ENCODE data around the gene CAPN2.

The CAPN2 gene

GRCh38 chr1:223775711-223776074 lies 63.4 kb downstream of the CAPN2 start:
- no peak for DNase-seq (ENCODE audit: low read depth)
- no peak for TF ChIP-seq CTCF (IDR thresholded peaks at IDR 0.05; ENCODE audit: low read depth, low read length, missing control alignments)
- no peak overlapping the region for H3K4me3 ChIP-seq (ENCODE audit: low read depth, low read length)
- in situ Hi-C loops (cut with HindIII; ENCODE audit: low sequenced_read_pairs), result no loop called here

- no peak overlapping the region for H3K4me3 ChIP-seq (ENCODE audit: low read depth, low read length)
- no peak for TF ChIP-seq CTCF (IDR thresholded peaks at IDR 0.05; ENCODE audit: low read depth, low read length, missing control alignments)
- peak; percentile 45 for DNase-seq (ENCODE audit: low read depth)
- in situ Hi-C loops (cut with HindIII; ENCODE audit: low sequenced_read_pairs), result no loop called here
These were observed 63.9 kb downstream of the CAPN2 start for GRCh38 chr1:223776075-223776814.

GRCh38 chr1:223776826-223777454 lies 64.6 kb downstream of the CAPN2 start:
- TF ChIP-seq CTCF (IDR thresholded peaks at IDR 0.05; ENCODE audit: low read depth, low read length, missing control alignments), result no peak
- no peak overlapping the region for H3K4me3 ChIP-seq (ENCODE audit: low read depth, low read length)
- no peak for DNase-seq (ENCODE audit: low read depth)
- in situ Hi-C loops (cut with HindIII; ENCODE audit: low sequenced_read_pairs), result no loop called here

GRCh38 chr1:223780318-223780717 lies 68.0 kb downstream of the CAPN2 start:
- no peak overlapping the region for H3K4me3 ChIP-seq (ENCODE audit: low read depth, low read length)
- TF ChIP-seq CTCF (IDR thresholded peaks at IDR 0.05; ENCODE audit: low read depth, low read length, missing control alignments), result no peak
- in situ Hi-C loops (cut with HindIII; ENCODE audit: low sequenced_read_pairs), result no loop called here
- DNase-seq (ENCODE audit: low read depth), result no peak

- TF ChIP-seq CTCF (IDR thresholded peaks at IDR 0.05; ENCODE audit: low read depth, low read length, missing control alignments), result no peak
- no peak for DNase-seq (ENCODE audit: low read depth)
- H3K4me3 ChIP-seq (ENCODE audit: low read depth, low read length), result no peak overlapping the region
- in situ Hi-C loops (cut with HindIII; ENCODE audit: low sequenced_read_pairs), result no loop called here
These were observed 68.6 kb downstream of the CAPN2 start for GRCh38 chr1:223780949-223781348.

GRCh38 chr1:223783676-223784075 lies 71.3 kb downstream of the CAPN2 start:
- DNase-seq (ENCODE audit: low read depth), result no peak
- no peak for TF ChIP-seq CTCF (IDR thresholded peaks at IDR 0.05; ENCODE audit: low read depth, low read length, missing control alignments)
- H3K4me3 ChIP-seq (ENCODE audit: low read depth, low read length), result no peak overlapping the region
- in situ Hi-C loops (cut with HindIII; ENCODE audit: low sequenced_read_pairs), result no loop called here
